K562 (cell line): ENCODE data around the gene MICALL2. TPM values are rescaled to one million over a fixed set of nuclear protein-coding genes. Genes with fewer than 3 reads are reported as not detected.

Source experiments
- ATF1 ChIP-seq, 2 experiments: fragments of 450-650 bp in 1 of 2; IDR thresholded peaks; 2 replicates each; pipeline ENCODE4 v1.6.1; 2016; ENCODE audit warnings: missing compliant biosample characterization in 1 of 2, missing genetic modification characterization in 1 of 2
- CBX3 ChIP-seq, 2 experiments: IDR thresholded peaks; 1 replicate in 1 of 2; 2 replicates in 1 of 2; pipeline ENCODE4 v1.6.1; 2012; ENCODE audit warnings: inconsistent platforms in 2 of 2, low read length in 2 of 2, borderline replicate concordance in 1 of 2, control low read depth in 1 of 2
- CC2D1A ChIP-seq: fragments of 450-650 bp; IDR thresholded peaks from 2 replicates; pipeline ENCODE4 v1.6.1; 2017; ENCODE audit warnings: mild to moderate bottlenecking
- DLX4 ChIP-seq: fragments of 250-450 bp; sonication (Bioruptor Pico); IDR thresholded peaks from 2 replicates; pipeline ENCODE4 v1.6.1; 2021; ENCODE audit warnings: mild to moderate bottlenecking
- FOS ChIP-seq: IDR thresholded peaks from 3 replicates; pipeline ENCODE4 v1.6.1; 2011; ENCODE audit not compliant: insufficient read length; ENCODE audit errors: extremely low read depth
- HMGXB4 ChIP-seq: sonication (generic); formaldehyde crosslinking; IDR thresholded peaks from 2 replicates; pipeline ENCODE4 v1.8.1; 2023; ENCODE audit warnings: mild to moderate bottlenecking, missing genetic modification reagents
- HNRNPK ChIP-seq: fragments of 200-400 bp; formaldehyde crosslinking; IDR thresholded peaks from one replicate; pipeline ENCODE4 v1.6.1; 2018; ENCODE audit warnings: mild to moderate bottlenecking, low read depth, low read length; ENCODE audit not compliant: poor library complexity, severe bottlenecking
- MAFK ChIP-seq: IDR thresholded peaks from 2 replicates; pipeline ENCODE4 v1.6.1; 2011; ENCODE audit warnings: low read length, improper control_type of control experiment
- MBD2 ChIP-seq: sonication (generic); IDR thresholded peaks from 2 replicates; pipeline ENCODE4 v1.6.1; 2016; ENCODE audit warnings: low read depth, borderline replicate concordance
- NFE2L1 ChIP-seq: fragments of 450-650 bp; IDR thresholded peaks from 2 replicates; pipeline ENCODE4 v1.6.1; 2016; ENCODE audit warnings: missing genetic modification characterization, low read depth, mild to moderate bottlenecking, missing compliant biosample characterization, moderate library complexity, borderline replicate concordance
- POLR2AphosphoS5 ChIP-seq: IDR thresholded peaks from 2 replicates; pipeline ENCODE4 v1.6.1; 2011; ENCODE audit warnings: mild to moderate bottlenecking, low read depth, low read length, moderate library complexity; ENCODE audit not compliant: control insufficient read depth, insufficient read depth
- POLR2B ChIP-seq: fragments of 450-650 bp; IDR thresholded peaks from 2 replicates; pipeline ENCODE4 v1.6.1; 2018; ENCODE audit warnings: low read depth; ENCODE audit not compliant: partially characterized antibody
- POLR3A ChIP-seq: IDR thresholded peaks from 2 replicates; pipeline ENCODE4 v1.6.1; 2011; ENCODE audit warnings: borderline replicate concordance, mild to moderate bottlenecking, moderate library complexity; ENCODE audit not compliant: insufficient read length, insufficient read depth; ENCODE audit errors: extremely low read depth
- PYGO2 ChIP-seq: fragments of 450-650 bp; IDR thresholded peaks from 2 replicates; pipeline ENCODE4 v1.6.1; 2016; ENCODE audit warnings: mild to moderate bottlenecking, missing genetic modification characterization, moderate library complexity, missing compliant biosample characterization
- RAD51 ChIP-seq: fragments of 450-650 bp; IDR thresholded peaks from 2 replicates; pipeline ENCODE4 v1.7.1; 2016; ENCODE audit warnings: low read depth, mild to moderate bottlenecking, borderline replicate concordance
- RFX5 ChIP-seq: IDR thresholded peaks from 2 replicates; pipeline ENCODE4 v1.6.1; 2011; ENCODE audit warnings: low read depth, mild to moderate bottlenecking, improper control_type of control experiment, low read length
- RNF2 ChIP-seq: sonication (generic); IDR thresholded peaks from 2 replicates; pipeline ENCODE4 v1.6.1; 2016
- RUNX1 ChIP-seq: sonication (generic); IDR thresholded peaks from 2 replicates; pipeline ENCODE4 v1.6.1; 2016; ENCODE audit warnings: antibody characterized with exemption, low read depth
- SMAD4 ChIP-seq: fragments of 250-450 bp; sonication (Bioruptor Pico); conservative IDR thresholded peaks from 2 replicates; pipeline ENCODE4 v1.8.0; 2021; ENCODE audit warnings: inconsistent platforms, mild to moderate bottlenecking, moderate library complexity
- SRSF9 ChIP-seq: fragments of 200-400 bp; formaldehyde crosslinking; IDR thresholded peaks from 2 replicates; pipeline ENCODE4 v1.6.1; 2017; ENCODE audit warnings: low read depth, low read length, borderline replicate concordance
- STAT5A ChIP-seq: IDR thresholded peaks from 2 replicates; pipeline ENCODE4 v1.6.1; 2012; ENCODE audit warnings: low read length, inconsistent platforms, borderline replicate concordance
- ZBTB17 ChIP-seq: fragments of 450-650 bp; formaldehyde crosslinking; IDR thresholded peaks from 2 replicates; pipeline ENCODE4 v1.4.0; 2020; ENCODE audit warnings: mild to moderate bottlenecking
- ZFP36 ChIP-seq: fragments of 150-350 bp; IDR thresholded peaks from 2 replicates; pipeline ENCODE4 v1.6.1; 2018; ENCODE audit warnings: low read length, low read depth; ENCODE audit not compliant: partially characterized antibody
- polyA plus RNA-seq, 8 experiments: library from polyadenylated mRNA; depleted of rRNA in 4 of 8; stranded (reverse) in 5 of 8; unstranded in 3 of 8; fragments of >200 nt; fragmentation: Nextera tagmentation in 2 of 8; fragmentation: Illumina TruSeq in 1 of 8; extraction: Ambion mirVana in 2 of 8; extraction: Trizol in 1 of 8; gene quantifications; 2 replicates each; pipeline versions ENCODE4 v1.2.1 to v1.2.3, GENCODE V29; 2011 to 2014; ENCODE audit warnings: inconsistent platforms in 1 of 8, missing spikeins in 1 of 8
- total RNA-seq, 7 experiments: library from RNA; depleted of rRNA in 6 of 7; stranded (reverse); fragments of >200 nt in 6 of 7; fragmentation: Illumina TruSeq in 2 of 7; extraction: Trizol in 2 of 7; gene quantifications; 2 replicates each; pipeline versions ENCODE4 v1.2.1 to v1.2.3, GENCODE V29; 2011 to 2021; ENCODE audit warnings: low replicate concordance in 1 of 7
- TF ChIP-seq, protein P1 (sequence below): fragments of 250-450 bp; sonication (Bioruptor Pico); IDR thresholded peaks from 2 replicates; pipeline ENCODE4 v1.4.0; 2020; ENCODE audit warnings: mild to moderate bottlenecking, moderate library complexity, borderline replicate concordance

MICALL2 gene
- total and polyA plus RNA-seq, 9 of the 15 experiments (the other 6 are each of a cell fraction or from before 2014, with no cell fraction given) = 1.8 to 103 (median 17.0) TPM

DNA sequence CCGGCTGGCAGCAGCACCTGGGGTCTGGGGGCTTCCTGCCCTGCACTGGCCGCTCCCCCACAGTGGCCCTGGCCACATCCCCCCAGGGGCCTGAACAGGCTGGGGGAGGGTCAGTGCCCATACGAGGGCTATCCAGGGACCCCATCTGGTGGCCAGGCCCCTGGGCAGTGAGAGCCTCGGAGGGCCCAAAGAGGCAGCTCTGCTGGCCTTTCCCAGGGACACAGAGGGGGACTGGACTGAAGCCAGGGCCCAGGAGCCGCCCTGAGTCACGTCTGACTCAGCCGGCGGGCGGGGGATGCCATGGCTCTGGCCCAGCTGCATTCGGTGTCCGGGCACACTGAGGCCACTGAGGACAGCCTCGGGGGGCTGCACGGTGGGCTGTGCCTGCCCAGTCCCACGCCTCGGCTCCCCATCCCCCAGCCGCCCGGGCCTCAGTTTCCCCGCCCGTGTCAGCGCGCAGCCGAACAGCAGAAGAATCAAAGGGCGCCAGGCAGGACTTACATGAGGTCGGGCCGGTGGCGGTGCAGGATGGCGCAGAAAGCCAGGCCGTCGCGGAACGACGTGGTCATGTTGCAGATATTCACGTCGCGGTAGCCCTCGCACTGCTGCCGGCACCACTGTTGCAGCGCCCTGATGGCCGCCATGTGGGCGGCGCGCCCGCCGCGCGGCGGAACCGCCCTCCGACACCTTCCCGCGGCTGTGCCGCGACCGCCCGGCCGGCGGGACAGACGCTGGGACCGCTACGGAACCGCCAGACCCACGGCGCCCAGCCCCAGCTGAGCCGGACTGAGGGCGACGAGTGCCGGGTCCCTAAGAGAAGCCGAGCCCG is at the start of gene MICALL2 (continued):
- TF ChIP-seq FOS = peak; percentile 29
- 0 out of 2 replicates have a peak, but pooled peaks have one; percentile 54 for TF ChIP-seq HMGXB4 (CRISPR knock-in tag)
- no peak for TF ChIP-seq SRSF9
- TF ChIP-seq MBD2 = no peak
- no peak for TF ChIP-seq NFE2L1 (tag)
- no peak for TF ChIP-seq CBX3 (IDR thresholded peaks at IDR 0.05; ENCODE audit: borderline replicate concordance in 1 of 2, low read length in 2 of 2)
- peak; percentile 78 for TF ChIP-seq POLR2AphosphoS5
- TF ChIP-seq RUNX1 = no peak
- peak; percentile 17; the same call in 1 of the 2 replicates for TF ChIP-seq ZBTB17
- no peak for TF ChIP-seq STAT5A
- TF ChIP-seq POLR2B = no peak
- TF ChIP-seq DLX4 (CRISPR knock-in tag) = no peak
- no peak for TF ChIP-seq RFX5
- TF ChIP-seq SMAD4 (CRISPR knock-in tag) = peak; percentile 77
- no peak for TF ChIP-seq HNRNPK
- TF ChIP-seq ZFP36 = no peak
- TF ChIP-seq PYGO2 (tag) = no peak
- no peak for TF ChIP-seq ATF1 (CRISPR knock-in tag; IDR thresholded peaks at IDR 0.05)
- peak; percentile 68 for TF ChIP-seq ATF1 (tag; IDR thresholded peaks at IDR 0.05)
- no peak for TF ChIP-seq CC2D1A
- TF ChIP-seq RAD51 = no peak
- no peak for TF ChIP-seq POLR3A
- TF ChIP-seq MAFK = no peak
- no peak for TF ChIP-seq RNF2
- TF ChIP-seq, protein P1, sequence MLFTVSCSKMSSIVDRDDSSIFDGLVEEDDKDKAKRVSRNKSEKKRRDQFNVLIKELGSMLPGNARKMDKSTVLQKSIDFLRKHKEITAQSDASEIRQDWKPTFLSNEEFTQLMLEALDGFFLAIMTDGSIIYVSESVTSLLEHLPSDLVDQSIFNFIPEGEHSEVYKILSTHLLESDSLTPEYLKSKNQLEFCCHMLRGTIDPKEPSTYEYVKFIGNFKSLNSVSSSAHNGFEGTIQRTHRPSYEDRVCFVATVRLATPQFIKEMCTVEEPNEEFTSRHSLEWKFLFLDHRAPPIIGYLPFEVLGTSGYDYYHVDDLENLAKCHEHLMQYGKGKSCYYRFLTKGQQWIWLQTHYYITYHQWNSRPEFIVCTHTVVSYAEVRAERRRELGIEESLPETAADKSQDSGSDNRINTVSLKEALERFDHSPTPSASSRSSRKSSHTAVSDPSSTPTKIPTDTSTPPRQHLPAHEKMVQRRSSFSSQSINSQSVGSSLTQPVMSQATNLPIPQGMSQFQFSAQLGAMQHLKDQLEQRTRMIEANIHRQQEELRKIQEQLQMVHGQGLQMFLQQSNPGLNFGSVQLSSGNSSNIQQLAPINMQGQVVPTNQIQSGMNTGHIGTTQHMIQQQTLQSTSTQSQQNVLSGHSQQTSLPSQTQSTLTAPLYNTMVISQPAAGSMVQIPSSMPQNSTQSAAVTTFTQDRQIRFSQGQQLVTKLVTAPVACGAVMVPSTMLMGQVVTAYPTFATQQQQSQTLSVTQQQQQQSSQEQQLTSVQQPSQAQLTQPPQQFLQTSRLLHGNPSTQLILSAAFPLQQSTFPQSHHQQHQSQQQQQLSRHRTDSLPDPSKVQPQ (CRISPR knock-in tag) = no peak
